GM12878 (cell line): ENCODE measurements around the gene OXCT1. TPM values are rescaled to one million over a fixed set of nuclear protein-coding genes. Genes with fewer than 3 reads are reported as not detected.

Experiments
- ATAC-seq: fragments of 200-7000 bp; cut with Tn5 transposase; 3 replicates; pipeline ENCODE4 v1.9.1; 2020; ENCODE audit warnings: mild to moderate bottlenecking, moderate library complexity
- Bru-seq: library from RNA; stranded (reverse); fragments of 400-500 nt; gene quantifications from one replicate; lab custom pipeline; 2021; lab: Mats Ljungman, UMichigan
- BruChase-seq, 2 experiments: library from RNA; stranded (reverse); fragments of 400-500 nt; gene quantifications; one replicate each; lab custom pipeline; 2021; lab: Mats Ljungman, UMichigan
- BruUV-seq: library from RNA; stranded (reverse); fragments of 400-500 nt; replicated peaks from 2 replicates; lab custom pipeline; 2021; lab: Mats Ljungman, UMichigan
- CTCF ChIA-PET: fragments of 300-600 bp; sonication (Branson Sonifier 250); formaldehyde crosslinking; extraction: SDS; loops from one replicate; lab custom pipeline; 2021; ENCODE audit warnings: inconsistent platforms; lab: Yijun Ruan, JAX
- POLR2A ChIA-PET: fragments of 350-600 bp; formaldehyde crosslinking; extraction: SDS; loops from one replicate; lab custom pipeline; 2021; ENCODE audit warnings: inconsistent platforms; lab: Charles Lee
- RAD21 ChIA-PET: fragments of 300-600 bp; sonication (Branson Sonifier 250); formaldehyde crosslinking; loops from one replicate; lab custom pipeline; 2023; ENCODE audit warnings: antibody characterized with exemption; ENCODE audit not compliant: unreplicated experiment; lab: Charles Lee
- SMC1A ChIA-PET: fragments of 300-600 bp; sonication (Branson Sonifier 250); formaldehyde crosslinking; loops from one replicate; lab custom pipeline; 2023; ENCODE audit not compliant: unreplicated experiment, uncharacterized antibody; lab: Charles Lee
- DNase-seq: peaks from one replicate; pipeline ENCODE4 v3.0.0-alpha.2; 2011; ENCODE audit warnings: low read depth, low spot score
- FAIRE-seq: peaks from 3 replicates; lab custom pipeline; 2011; peaks lifted over from hg19 to GRCh38; lab: Jason Lieb, UNC
- H2AFZ ChIP-seq: 2 replicates; pipeline ENCODE4 v1.6.0; 2011; ENCODE audit warnings: low read depth, low read length, control low read depth; ENCODE audit not compliant: control insufficient read depth
- H3K27ac ChIP-seq: 2 replicates; pipeline ENCODE4 v1.5.1; 2011; ENCODE audit warnings: control low read depth; ENCODE audit not compliant: control insufficient read depth, insufficient read depth
- H3K27me3 ChIP-seq, 2 experiments: replicated peaks in 1 of 2; 2 replicates each; pipeline versions ENCODE4 v1.6.0 to v1.6.1; 2011; ENCODE audit warnings: low read length in 1 of 2; ENCODE audit not compliant: control insufficient read depth in 2 of 2, insufficient read depth in 2 of 2
- H3K36me3 ChIP-seq, 2 experiments: 2 replicates each; pipeline ENCODE4 v1.5.1; 2011; ENCODE audit warnings: low read length in 1 of 2; ENCODE audit not compliant: control insufficient read depth in 2 of 2, insufficient read depth in 2 of 2
- H3K4me1 ChIP-seq: 2 replicates; pipeline ENCODE4 v1.6.1; 2011; ENCODE audit warnings: mild to moderate bottlenecking, low read length, moderate library complexity, mixed read lengths; ENCODE audit not compliant: control insufficient read depth, insufficient read depth
- H3K4me2 ChIP-seq: 2 replicates; pipeline ENCODE4 v1.6.0; 2011; ENCODE audit warnings: control low read depth; ENCODE audit not compliant: control insufficient read depth, insufficient read depth
- H3K4me3 ChIP-seq: fragments of 200-600 bp; sonication (generic); 2 replicates; pipeline ENCODE4 v1.5.1; 2016
- H3K79me2 ChIP-seq: 2 replicates; pipeline ENCODE4 v1.6.0; 2011; ENCODE audit warnings: low read length; ENCODE audit not compliant: control insufficient read depth, insufficient read depth
- H3K9ac ChIP-seq: 2 replicates; pipeline ENCODE4 v1.8.0; 2011; ENCODE audit warnings: low read length, control low read depth, mixed read lengths; ENCODE audit not compliant: control insufficient read depth, insufficient read depth
- H3K9me3 ChIP-seq: replicated peaks from 3 replicates; pipeline ENCODE4 v1.5.1; 2011; ENCODE audit warnings: mild to moderate bottlenecking, low read length; ENCODE audit not compliant: control insufficient read depth, insufficient read depth
- H4K20me1 ChIP-seq: 2 replicates; pipeline ENCODE4 v1.6.0; 2011; ENCODE audit not compliant: control insufficient read depth, insufficient read depth
- ASH2L ChIP-seq: fragments of 300-600, 200-600 bp; sonication (generic); IDR thresholded peaks from 2 replicates; pipeline ENCODE4 v1.6.1; 2017; ENCODE audit warnings: low read depth, mild to moderate bottlenecking, borderline replicate concordance
- EED ChIP-seq: sonication (generic); IDR thresholded peaks from 2 replicates; pipeline ENCODE4 v1.6.1; 2016; ENCODE audit warnings: antibody characterized with exemption, low read depth
- EP300 ChIP-seq, 2 experiments: fragments of 150-350 bp in 1 of 2; IDR thresholded peaks; 2 replicates each; pipeline ENCODE4 v1.6.1; 2011 to 2012; ENCODE audit warnings: low read depth in 2 of 2, low read length in 2 of 2, borderline replicate concordance in 1 of 2, improper control_type of control experiment in 1 of 2, inconsistent platforms in 1 of 2; ENCODE audit not compliant: control insufficient read depth in 1 of 2
- ETV6 ChIP-seq, 2 experiments: fragments of 450-650 bp in 1 of 2; IDR thresholded peaks in 1 of 2; conservative IDR thresholded peaks in 1 of 2; 2 replicates each; pipeline ENCODE4 v1.6.1; 2014; ENCODE audit warnings: antibody characterized with exemption in 1 of 2, borderline replicate concordance in 1 of 2, low read depth in 1 of 2, mild to moderate bottlenecking in 1 of 2, moderate library complexity in 1 of 2
- HDAC2 ChIP-seq: fragments of 200-600 bp; sonication (generic); IDR thresholded peaks from 2 replicates; pipeline ENCODE4 v1.6.1; 2017
- IKZF2 ChIP-seq, 2 experiments: fragments of 450-650 bp; IDR thresholded peaks; 2 replicates each; pipeline ENCODE4 v1.6.1; 2017; ENCODE audit warnings: mild to moderate bottlenecking in 2 of 2, moderate library complexity in 2 of 2
- KLF5 ChIP-seq: fragments of 450-650 bp; IDR thresholded peaks from 2 replicates; pipeline ENCODE4 v1.6.1; 2014; ENCODE audit warnings: mild to moderate bottlenecking; ENCODE audit not compliant: partially characterized antibody
- MLLT1 ChIP-seq: fragments of 450-650 bp; IDR thresholded peaks from 2 replicates; pipeline ENCODE4 v1.6.1; 2016; ENCODE audit warnings: mild to moderate bottlenecking
- MXI1 ChIP-seq: fragments of 150-350 bp; IDR thresholded peaks from 2 replicates; pipeline ENCODE4 v1.6.1; 2011; ENCODE audit warnings: low read depth, mild to moderate bottlenecking, inconsistent platforms, low read length, improper control_type of control experiment
- RBBP5 ChIP-seq: fragments of 200-600 bp; sonication (generic); conservative IDR thresholded peaks from 2 replicates; pipeline ENCODE4 v1.6.1; 2016
- STAT1 ChIP-seq: fragments of 450-650 bp; conservative IDR thresholded peaks from 2 replicates; pipeline ENCODE4 v1.6.1; 2014; ENCODE audit warnings: antibody characterized with exemption, mild to moderate bottlenecking
- STAT3 ChIP-seq: IDR thresholded peaks from 2 replicates; pipeline ENCODE4 v1.6.1; 2011; ENCODE audit warnings: low read depth, low read length, improper control_type of control experiment
- TAF1 ChIP-seq: IDR thresholded peaks from 2 replicates; pipeline ENCODE4 v1.6.1; 2011; ENCODE audit warnings: mild to moderate bottlenecking, low read depth, low read length, borderline replicate concordance
- USF1 ChIP-seq: IDR thresholded peaks from 2 replicates; pipeline ENCODE4 v1.6.1; 2011; ENCODE audit warnings: borderline replicate concordance, low read depth, mild to moderate bottlenecking, moderate library complexity, mixed read lengths, low read length; ENCODE audit not compliant: insufficient read depth; ENCODE audit errors: extremely low read length
- YBX1 ChIP-seq: fragments of 450-650 bp; IDR thresholded peaks from 2 replicates; pipeline ENCODE4 v1.6.1; 2016; ENCODE audit warnings: antibody characterized with exemption
- WGBS: methylation state at CpG from one replicate; pipeline ENCODE4 v1.1.6; 2016; ENCODE audit warnings: low lambda C conversion rate; ENCODE audit not compliant: insufficient replicate concordance, insufficient coverage; ENCODE audit errors: missing lambda C conversion rate; 5-methylcytosine and 5-hydroxymethylcytosine counted together
- in situ Hi-C: fragments of 300-500 bp; cut with MboI; formaldehyde crosslinking; loops from 9 replicates; pipeline ENCODE4 v1.14.3; 2018; ENCODE audit warnings: mixed read lengths
- intact Hi-C: fragments of 100-400 bp; cut with micrococcal nuclease; formaldehyde crosslinking; loops from one replicate; pipeline ENCODE4 v1.14.2; 2022; ENCODE audit not compliant: unreplicated experiment
- long read RNA-seq, 2 experiments: library from polyadenylated mRNA; unstranded; transcript quantifications; one replicate each; pipeline ENCODE4 v2.0.0, GENCODE V29; 2019 to 2020
- polyA minus RNA-seq, 3 experiments: library from RNA; depleted of rRNA, polyadenylated mRNA; stranded (reverse); fragments of >200 nt; gene quantifications; 2 replicates each; pipeline ENCODE4 v1.2.3, GENCODE V29; 2011
- polyA plus RNA-seq, 11 experiments: library from polyadenylated mRNA; depleted of rRNA in 4 of 11; unstranded in 6 of 11; stranded (reverse) in 5 of 11; fragments of >200 nt; fragmentation: Nextera tagmentation in 4 of 11; fragmentation: Illumina TruSeq in 1 of 11; extraction: Ambion mirVana in 4 of 11; extraction: Trizol in 1 of 11; gene quantifications; 1 replicate in 1 of 11; 2 replicates in 10 of 11; pipeline versions ENCODE4 v1.2.1 to v1.2.3, GENCODE V29; 2011 to 2016; ENCODE audit warnings: inconsistent platforms in 2 of 11, missing spikeins in 2 of 11, low read depth in 1 of 11
- total RNA-seq, 4 experiments: library from RNA; depleted of rRNA in 3 of 4; stranded (reverse); fragments of >200 nt in 3 of 4; fragmentation: Illumina TruSeq in 1 of 4; extraction: Trizol in 1 of 4; gene quantifications; 2 replicates each; pipeline versions ENCODE4 v1.2.1 to v1.2.3, GENCODE V29; 2013 to 2021

The OXCT1 gene
- total RNA-seq (2013; cell fraction: nucleolus; rRNA removed) = 33.6 and 40.7 TPM in 2 replicates
- 50.0 and 63.2 TPM in 2 replicates for total RNA-seq (2014; rRNA removed)
- 94.7 and 95.8 TPM in 2 replicates for total RNA-seq (2014; rRNA removed; fragmentation: Illumina TruSeq; extraction: Trizol)
- 68.4 and 71.1 TPM in 2 replicates for total RNA-seq (2021)
- polyA plus RNA-seq (2011; ENCODE audit: low read depth) = 28.3 TPM
- polyA plus RNA-seq (2011; rRNA removed) = 62.9 and 91.8 TPM in 2 replicates
- 22.9 and 24.3 TPM in 2 replicates for polyA plus RNA-seq (2011; cell fraction: cytosol; rRNA removed)
- 34.5 and 49.2 TPM in 2 replicates for polyA plus RNA-seq (2011; cell fraction: nucleus; rRNA removed)
- polyA plus RNA-seq (2012) = 43.7 and 46.5 TPM in 2 replicates
- polyA plus RNA-seq (2014; fragmentation: Illumina TruSeq; extraction: Trizol) = 101 and 129 TPM in 2 replicates
- 10 to 100 TPM; 46.9 to 61.3 TPM for polyA plus RNA-seq (2014; fragmentation: Nextera tagmentation; extraction: Ambion mirVana)
- 61.5 and 72.5 TPM in 2 replicates for polyA plus RNA-seq (2014; rRNA removed)
- polyA plus RNA-seq (2016; fragmentation: Nextera tagmentation; extraction: Ambion mirVana) = 100 to 1,000 TPM in 1 of 2 experiments, 10 to 100 TPM in 1; 96.1 to 103 TPM
- polyA minus RNA-seq (2011; rRNA and poly(A)+ RNA removed) = 34.4 and 56.9 TPM in 2 replicates
- polyA minus RNA-seq (2011; cell fraction: cytosol; rRNA and poly(A)+ RNA removed) = 16.0 and 22.2 TPM in 2 replicates
- polyA minus RNA-seq (2011; cell fraction: nucleus; rRNA and poly(A)+ RNA removed) = 25.8 and 40.1 TPM in 2 replicates
- Bru-seq, nascent RNA = percentile 76 among the genes with signal in this experiment
- percentile 61 among the genes with signal in this experiment for BruChase-seq, experiment 1, labeled RNA remaining after a 6-hour chase
- BruChase-seq, experiment 2, labeled RNA remaining after a 2-hour chase = percentile 64 among the genes with signal in this experiment
- long read RNA-seq, experiment 1, transcript OXCT1-201 (17 exons, 3,388 nt) = major isoform, 52 of 72 reads
- long read RNA-seq, experiment 1, partial matches to known transcripts = 11 of 72 reads
- long read RNA-seq, experiment 1, other reads (novel, unspliced or antisense) = 7 of 72 reads
- long read RNA-seq, experiment 2, transcript OXCT1-201 (17 exons, 3,388 nt) = major isoform, 234 of 350 reads
- long read RNA-seq, experiment 2, partial matches to known transcripts = 65 of 350 reads
- long read RNA-seq, experiment 2, other reads (novel, unspliced or antisense) = 50 of 350 reads

- Histone ChIP-seq H3K79me2 (peaks cover 32% of the 10 kb centered on the region), H3K9me3 (peaks cover 3% of the 10 kb centered on the region; the same call in 1 of the 3 replicates), H3K4me1 (peaks cover 6% of the 10 kb centered on the region), H3K36me3 (no peaks in the 10 kb centered on the region), H3K27ac (peak within 1 kb of the TSS; percentile 89), H4K20me1 (no peaks in the 10 kb centered on the region), H3K9ac (peak within 1 kb of the TSS; percentile 94), H3K27me3 (no peaks in the 10 kb centered on the region), H2AFZ (peak within 1 kb of the TSS; percentile 85), H3K4me3 (peak within 1 kb of the TSS; percentile 79), H3K4me2 (peak within 1 kb of the TSS; percentile 58)
- intact Hi-C loops = loop anchor here (1.0 kb wide), 2 partner anchors 34 to 54 kb away; partner anchors contain the start of gene RIMOC1
- ChIA-PET RAD21 (interaction anchor here (0.9 kb wide), 1 partner anchor 34 kb away, joined by 5 read pairs; the partner anchor contains the start of gene RIMOC1), CTCF (interaction anchor here (0.6 to 5.7 kb wide), 3 partner anchors 14 to 188 kb away, joined by 3 to 57 read pairs (median 5); no protein-coding TSS in a partner anchor), POLR2A (interaction anchor here (1.1 to 1.3 kb wide), 2 partner anchors 34 to 55 kb away, joined by 4 to 5 read pairs; partner anchors contain the start of genes FBXO4 and RIMOC1), SMC1A (no interaction called here)
- DNase-seq (peak; percentile 45), FAIRE-seq (no peak), ATAC-seq (peak; percentile 95)
- TSS peak; percentile 58 for BruUV-seq
- 2% methylated on average over 73 of the region's 82 CpGs for WGBS
- in situ Hi-C loops = no loop called here
- TF ChIP-seq IKZF2 (IDR thresholded peaks at IDR 0.05) (no peak; a peak in 2 of 4 replicates), ETV6 (conservative IDR thresholded peaks at IDR 0.05 in 1 of 2, IDR thresholded peaks at IDR 0.05 in 1 of 2; ENCODE audit: borderline replicate concordance in 1 of 2, low read depth in 1 of 2) (no peak; a peak in 1 of 4 replicates), STAT1 (no peak), EP300 (IDR thresholded peaks at IDR 0.05; ENCODE audit: borderline replicate concordance in 1 of 2, control insufficient read depth in 1 of 2, low read depth in 2 of 2, low read length in 2 of 2) (no peak), ASH2L (peak; percentile 75; the same call in 1 of the 2 replicates), YBX1 (no peak), KLF5 (peak; percentile 48), MXI1 (no peak; the same call in none of the 2 replicates), TAF1 (peak; percentile 84; the same call in 1 of the 2 replicates), USF1 (no peak), STAT3 (no peak), MLLT1 (peak; percentile 22; the same call in 1 of the 2 replicates), HDAC2 (no peak), EED (no peak), RBBP5 (no peak)
These were observed at the start of gene OXCT1 for GRCh38 chr5:41869724-41870626. OXCT1 (minus strand) TSS chr5:41870425; CDS start chr5:41870358, 67 bp downstream.
